ENCODE results near the gene NUTF2.

- TF ChIP-seq CTCF (IDR thresholded peaks at IDR 0.05): no peak
- TF ChIP-seq EP300 (IDR thresholded peaks at IDR 0.05): no peak
Observed at GRCh38 chr16:67856927-67857546, 10.3 kb downstream of the NUTF2 start.
